AG04450 (cell line): ENCODE measurements around the gene NTF4. TPM values are rescaled to one million over a fixed set of nuclear protein-coding genes. Genes with fewer than 3 reads are reported as not detected.
A peak's percentile ranks its signal among the peaks of the same experiment; 100 is the strongest.
"Not testable (repeated sequence)": the region's sequence is repeated elsewhere in the genome, so short reads cannot be mapped to it uniquely, and the experiment has no call there.

ENCODE experiments used
- CTCF ChIA-PET: fragments of 300-600, 350-600 bp; formaldehyde crosslinking; extraction: SDS; loops from one replicate; lab custom pipeline; 2022; ENCODE audit warnings: antibody characterized with exemption, inconsistent platforms; lab: Charles Lee
- POLR2A ChIA-PET: fragments of 350-600 bp; formaldehyde crosslinking; extraction: SDS; loops from one replicate; lab custom pipeline; 2021; ENCODE audit warnings: antibody characterized with exemption, inconsistent platforms; lab: Yijun Ruan, JAX
- DNase-seq: peaks from one replicate; pipeline ENCODE4 v3.0.0-alpha.2; 2011; ENCODE audit warnings: low read depth, low spot score
- H3K27ac ChIP-seq: one replicate; pipeline ENCODE4 v1.5.1; 2012; ENCODE audit warnings: low read depth, low read length, control low read depth
- H3K27me3 ChIP-seq: one replicate; pipeline ENCODE4 v1.6.0; 2012; ENCODE audit warnings: low read length; ENCODE audit not compliant: control insufficient read depth, insufficient read depth
- H3K4me3 ChIP-seq: 2 replicates; pipeline ENCODE4 v1.5.1; 2011; ENCODE audit warnings: mild to moderate bottlenecking, low read depth, low read length, control low read depth
- H3K9me3 ChIP-seq: 2 replicates; pipeline ENCODE4 v1.5.1; 2012; ENCODE audit warnings: low read length; ENCODE audit not compliant: control insufficient read depth, insufficient read depth
- CTCF ChIP-seq: IDR thresholded peaks from 2 replicates; pipeline ENCODE4 v1.5.1; 2011; ENCODE audit warnings: low read depth, low read length, control low read depth, inconsistent platforms
- polyA plus RNA-seq: library from polyadenylated mRNA; depleted of rRNA; stranded (reverse); fragments of >200 nt; gene quantifications from 2 replicates; pipeline ENCODE4 v1.2.3, GENCODE V29; 2011

Gene NTF4
- polyA plus RNA-seq, 1 experiment, result 0.09 TPM

- ChIA-PET CTCF (interaction anchor here (0.9 kb wide), 1 partner anchor 22 kb away, joined by 3 read pairs; no protein-coding TSS in a partner anchor), POLR2A (no interaction called here)
- no peak for TF ChIP-seq CTCF
Observed at GRCh38 chr19:49022116-49022515, 42.5 kb downstream of the NTF4 start.

GRCh38 chr19:49020931-49021895 lies 43.4 kb downstream of the NTF4 start:
- no peaks in the 10 kb centered on the region; the same call in 1 of the 2 replicates for H3K9me3 ChIP-seq
- no peak overlapping the region for H3K27ac ChIP-seq
- no peak for TF ChIP-seq CTCF
- ChIA-PET CTCF (interaction anchor here (0.9 to 3.7 kb wide), 2 partner anchors 21 to 22 kb away, joined by 3 to 28 read pairs; no protein-coding TSS in a partner anchor), POLR2A (no interaction called here)
- H3K27me3 ChIP-seq, result no peaks in the 10 kb centered on the region
- DNase-seq, result no peak
- no peak overlapping the region for H3K4me3 ChIP-seq

More at GRCh38 chr19:49022116-49022515, 42.5 kb downstream of the NTF4 start:
- DNase-seq, result no peak
- H3K9me3 ChIP-seq, result no peaks in the 10 kb centered on the region; the same call in 1 of the 2 replicates
- no peak overlapping the region for H3K4me3 ChIP-seq
- H3K27ac ChIP-seq, result no peak overlapping the region
- H3K27me3 ChIP-seq, result no peaks in the 10 kb centered on the region

- TF ChIP-seq CTCF, result no peak
- Histone ChIP-seq H3K27me3 (no peaks in the 10 kb centered on the region), H3K27ac (no peak overlapping the region), H3K9me3 (no peaks in the 10 kb centered on the region; the same call in 1 of the 2 replicates), H3K4me3 (no peak overlapping the region)
- DNase-seq, result no peak
- ChIA-PET POLR2A (no interaction called here), CTCF (interaction anchor here (1.5 to 3.7 kb wide), 2 partner anchors 22 to 27 kb away, joined by 6 to 28 read pairs; partner anchors contain the start of genes GYS1 and RUVBL2)
Observed at GRCh38 chr19:49020342-49020741, 44.3 kb downstream of the NTF4 start.

GRCh38 chr19:49019242-49019932 lies 45.2 kb downstream of the NTF4 start:
- peak overlapping the region; percentile 10; the same call in 1 of the 2 replicates for H3K4me3 ChIP-seq
- ChIA-PET POLR2A (interaction anchor here (1.0 kb wide), 1 partner anchor 26 kb away, joined by 3 read pairs; the partner anchor contains the start of genes GYS1 and RUVBL2), CTCF (interaction anchor here (0.6 to 3.7 kb wide), 4 partner anchors 21 to 453 kb away, joined by 3 to 28 read pairs (median 6); partner anchors contain the start of genes GYS1 and RUVBL2)
- no peak for DNase-seq
- no peak for TF ChIP-seq CTCF
- no peaks in the 10 kb centered on the region; the same call in 1 of the 2 replicates for H3K9me3 ChIP-seq
- no peak overlapping the region for H3K27ac ChIP-seq
- no peaks in the 10 kb centered on the region for H3K27me3 ChIP-seq

- ChIA-PET POLR2A (interaction anchor here (1.0 kb wide), 1 partner anchor 25 kb away, joined by 3 read pairs; the partner anchor contains the start of genes GYS1 and RUVBL2), CTCF (interaction anchor here (0.6 to 3.7 kb wide), 6 partner anchors 20 to 453 kb away, joined by 3 to 28 read pairs (median 6); partner anchors contain the start of genes CGB7, GYS1 and RUVBL2)
- DNase-seq, H3K27ac ChIP-seq, H3K9me3 ChIP-seq, H3K27me3 ChIP-seq: not testable (repeated sequence)
- peak overlapping the region; percentile 49 for H3K4me3 ChIP-seq
Observed at GRCh38 chr19:49018388-49019241, 46.0 kb downstream of the NTF4 start.
